WTC11 (cell line): Measurements from ENCODE around the gene MAST4. TPM values are rescaled to one million over a fixed set of nuclear protein-coding genes. Genes with fewer than 3 reads are reported as not detected.

Source experiments
- ATAC-seq: fragments of 200-7000 bp; cut with Tn5 transposase; 2 replicates; pipeline ENCODE4 v1.10.0; 2021; ENCODE audit warnings: mild to moderate bottlenecking, moderate library complexity
- CTCF ChIA-PET: fragments of 300-600 bp; sonication (Branson Sonifier 250); formaldehyde crosslinking; loops from one replicate; lab custom pipeline; 2021; ENCODE audit warnings: antibody characterized with exemption; lab: Charles Lee
- POLR2A ChIA-PET: fragments of 350-600 bp; sonication (Branson Sonifier 250); formaldehyde crosslinking; loops from one replicate; lab custom pipeline; 2021; ENCODE audit warnings: antibody characterized with exemption; lab: Charles Lee
- DNase-seq: peaks from one replicate; pipeline ENCODE4 v3.0.0; 2021; ENCODE audit warnings: low spot score
- H3K27ac Mint-ChIP-seq: 2 replicates; pipeline ENCODE4 v1.8.0; 2021; ENCODE audit warnings: mixed read lengths
- H3K27me3 Mint-ChIP-seq: 2 replicates; pipeline ENCODE4 v1.8.0; 2021; ENCODE audit warnings: low read depth, mild to moderate bottlenecking, moderate library complexity, mixed read lengths
- H3K36me3 Mint-ChIP-seq: 2 replicates; pipeline ENCODE4 v1.8.0; 2021; ENCODE audit warnings: mixed read lengths
- H3K4me1 Mint-ChIP-seq: 2 replicates; pipeline ENCODE4 v1.8.0; 2022; ENCODE audit warnings: mixed read lengths
- H3K4me3 Mint-ChIP-seq: 2 replicates; pipeline ENCODE4 v1.8.0; 2021; ENCODE audit warnings: mild to moderate bottlenecking, moderate library complexity, mixed read lengths
- H3K9me3 Mint-ChIP-seq: 2 replicates; pipeline ENCODE4 v1.8.0; 2021; ENCODE audit warnings: mixed read lengths
- ATF1 ChIP-seq: sonication (generic); formaldehyde crosslinking; IDR thresholded peaks from 2 replicates; pipeline ENCODE4 v1.8.1; 2023; ENCODE audit warnings: mild to moderate bottlenecking, moderate library complexity, missing genetic modification reagents
- CREB1 ChIP-seq: sonication (generic); formaldehyde crosslinking; IDR thresholded peaks from 2 replicates; pipeline ENCODE4 v1.8.0; 2023; ENCODE audit warnings: mild to moderate bottlenecking, missing genetic modification reagents
- ELF4 ChIP-seq: sonication (generic); formaldehyde crosslinking; IDR thresholded peaks from 2 replicates; pipeline ENCODE4 v1.8.1; 2022; ENCODE audit warnings: low read depth, mild to moderate bottlenecking, moderate library complexity, missing genetic modification reagents
- ESRRA ChIP-seq: sonication (generic); formaldehyde crosslinking; IDR thresholded peaks from 2 replicates; pipeline ENCODE4 v1.8.1; 2022; ENCODE audit warnings: mild to moderate bottlenecking, missing genetic modification reagents, borderline replicate concordance
- GRHL2 ChIP-seq: fragments of 250-450 bp; sonication (Bioruptor Pico); IDR thresholded peaks from 2 replicates; pipeline ENCODE4 v1.8.0; 2022; ENCODE audit warnings: mild to moderate bottlenecking, moderate library complexity; ENCODE audit not compliant: insufficient replicate concordance, severe bottlenecking
- JAZF1 ChIP-seq: fragments of 250-450 bp; sonication (Bioruptor Pico); IDR thresholded peaks from 2 replicates; pipeline ENCODE4 v1.9.0; 2021; ENCODE audit warnings: moderate library complexity, mild to moderate bottlenecking, inconsistent platforms
- NFE2L1 ChIP-seq: sonication (generic); formaldehyde crosslinking; IDR thresholded peaks from 2 replicates; pipeline ENCODE4 v1.8.1; 2023; ENCODE audit warnings: missing genetic modification reagents
- NR3C1 ChIP-seq: sonication (generic); formaldehyde crosslinking; conservative IDR thresholded peaks from 2 replicates; pipeline ENCODE4 v1.8.1; 2023; ENCODE audit warnings: low read depth, mild to moderate bottlenecking, missing genetic modification reagents
- PRRX2 ChIP-seq: fragments of 250-450 bp; sonication (Bioruptor Pico); IDR thresholded peaks from 2 replicates; pipeline ENCODE4 v1.8.0; 2021; ENCODE audit warnings: mild to moderate bottlenecking
- STAT6 ChIP-seq: sonication (generic); formaldehyde crosslinking; conservative IDR thresholded peaks from 2 replicates; pipeline ENCODE4 v1.8.1; 2023; ENCODE audit warnings: mild to moderate bottlenecking, low read depth, missing genetic modification reagents, moderate library complexity
- ZNF232 ChIP-seq: sonication (generic); formaldehyde crosslinking; IDR thresholded peaks from 2 replicates; pipeline ENCODE4 v1.8.0; 2022; ENCODE audit warnings: mild to moderate bottlenecking, missing genetic modification reagents
- ZNF416 ChIP-seq: fragments of 250-450 bp; sonication (Bioruptor Pico); IDR thresholded peaks from 2 replicates; pipeline ENCODE4 v1.9.0; 2021; ENCODE audit warnings: mild to moderate bottlenecking, inconsistent platforms
- ZNF423 ChIP-seq: fragments of 250-450 bp; sonication (Bioruptor Pico); IDR thresholded peaks from 2 replicates; pipeline ENCODE4 v2.1.2; 2022; ENCODE audit warnings: mild to moderate bottlenecking, moderate library complexity
- total RNA-seq: library from RNA; stranded (reverse); gene quantifications from 3 replicates; pipeline ENCODE4 v1.2.3, GENCODE V29; 2021
- TF ChIP-seq, protein P1 (sequence below): sonication (generic); formaldehyde crosslinking; IDR thresholded peaks from 2 replicates; pipeline ENCODE4 v1.8.1; 2023; ENCODE audit warnings: mild to moderate bottlenecking, missing genetic modification reagents, moderate library complexity
- TF ChIP-seq, protein P2 (sequence below): sonication (generic); formaldehyde crosslinking; IDR thresholded peaks from 2 replicates; pipeline ENCODE4 v1.8.1; 2022; ENCODE audit warnings: mild to moderate bottlenecking, moderate library complexity, missing genetic modification reagents
- TF ChIP-seq, protein P3 (sequence below): sonication (generic); formaldehyde crosslinking; IDR thresholded peaks from 2 replicates; pipeline ENCODE4 v1.8.0; 2022; ENCODE audit warnings: mild to moderate bottlenecking, missing genetic modification reagents
- TF ChIP-seq, protein P4 (sequence below): sonication (generic); formaldehyde crosslinking; IDR thresholded peaks from 2 replicates; pipeline ENCODE4 v1.8.0; 2022; ENCODE audit warnings: mild to moderate bottlenecking, missing genetic modification reagents

MAST4 gene
- total RNA-seq, 1 experiment from 2014 or later, result 8.0 TPM

GRCh38 chr5:66828548-66829357, 232.6 kb downstream of the MAST4 start:
- peak; percentile 91 for ATAC-seq
- TF ChIP-seq, protein P1, sequence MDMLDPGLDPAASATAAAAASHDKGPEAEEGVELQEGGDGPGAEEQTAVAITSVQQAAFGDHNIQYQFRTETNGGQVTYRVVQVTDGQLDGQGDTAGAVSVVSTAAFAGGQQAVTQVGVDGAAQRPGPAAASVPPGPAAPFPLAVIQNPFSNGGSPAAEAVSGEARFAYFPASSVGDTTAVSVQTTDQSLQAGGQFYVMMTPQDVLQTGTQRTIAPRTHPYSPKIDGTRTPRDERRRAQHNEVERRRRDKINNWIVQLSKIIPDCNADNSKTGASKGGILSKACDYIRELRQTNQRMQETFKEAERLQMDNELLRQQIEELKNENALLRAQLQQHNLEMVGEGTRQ (CRISPR knock-in tag), result peak; percentile 57
- TF ChIP-seq, protein P2, sequence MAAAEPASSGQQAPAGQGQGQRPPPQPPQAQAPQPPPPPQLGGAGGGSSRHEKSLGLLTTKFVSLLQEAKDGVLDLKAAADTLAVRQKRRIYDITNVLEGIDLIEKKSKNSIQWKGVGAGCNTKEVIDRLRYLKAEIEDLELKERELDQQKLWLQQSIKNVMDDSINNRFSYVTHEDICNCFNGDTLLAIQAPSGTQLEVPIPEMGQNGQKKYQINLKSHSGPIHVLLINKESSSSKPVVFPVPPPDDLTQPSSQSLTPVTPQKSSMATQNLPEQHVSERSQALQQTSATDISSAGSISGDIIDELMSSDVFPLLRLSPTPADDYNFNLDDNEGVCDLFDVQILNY (CRISPR knock-in tag), result no peak
- 0 out of 2 replicates have a peak, but pooled peaks have one; percentile 6 for TF ChIP-seq NFE2L1
- no peak for TF ChIP-seq ELF4 (CRISPR knock-in tag)
- TF ChIP-seq PRRX2, result no peak
- no peak for TF ChIP-seq GRHL2
- TF ChIP-seq ZNF423 (CRISPR knock-in tag), result no peak
- TF ChIP-seq, protein P3, sequence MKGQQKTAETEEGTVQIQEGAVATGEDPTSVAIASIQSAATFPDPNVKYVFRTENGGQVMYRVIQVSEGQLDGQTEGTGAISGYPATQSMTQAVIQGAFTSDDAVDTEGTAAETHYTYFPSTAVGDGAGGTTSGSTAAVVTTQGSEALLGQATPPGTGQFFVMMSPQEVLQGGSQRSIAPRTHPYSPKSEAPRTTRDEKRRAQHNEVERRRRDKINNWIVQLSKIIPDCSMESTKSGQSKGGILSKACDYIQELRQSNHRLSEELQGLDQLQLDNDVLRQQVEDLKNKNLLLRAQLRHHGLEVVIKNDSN (CRISPR knock-in tag), result peak; percentile 53
- peaks cover 4% of the 10 kb centered on the region for H3K27me3 Mint-ChIP-seq
- no peaks in the 10 kb centered on the region for H3K9me3 Mint-ChIP-seq
- ChIA-PET POLR2A (interaction anchor here (0.6 to 1.3 kb wide), 4 partner anchors 8 to 157 kb away, joined by 3 to 4 read pairs (median 3); no protein-coding TSS in a partner anchor), CTCF (interaction anchor here (0.5 to 2.0 kb wide), 8 partner anchors 9 to 523 kb away, joined by 3 to 26 read pairs (median 4); no protein-coding TSS in a partner anchor)
- H3K27ac Mint-ChIP-seq, result peak overlapping the region; percentile 58
- H3K36me3 Mint-ChIP-seq, result no peaks in the 10 kb centered on the region
- peaks cover 52% of the 10 kb centered on the region for H3K4me1 Mint-ChIP-seq
- peak; percentile 45 for DNase-seq
- peak overlapping the region; percentile 64 for H3K4me3 Mint-ChIP-seq

GRCh38 chr5:66829358-66829674, 233.1 kb downstream of the MAST4 start:
- Mint-ChIP-seq H3K9me3 (no peaks in the 10 kb centered on the region), H3K27ac (peak overlapping the region; percentile 3; the same call in 1 of the 2 replicates), H3K4me3 (peak overlapping the region; percentile 64), H3K4me1 (peaks cover 51% of the 10 kb centered on the region), H3K36me3 (no peaks in the 10 kb centered on the region), H3K27me3 (peaks cover 4% of the 10 kb centered on the region)
- ChIA-PET POLR2A (interaction anchor here (1.0 kb wide), 1 partner anchor 157 kb away, joined by 3 read pairs; no protein-coding TSS in a partner anchor), CTCF (interaction anchor here (1.3 to 2.0 kb wide), 2 partner anchors 10 to 12 kb away, joined by 3 to 6 read pairs; no protein-coding TSS in a partner anchor)
- TF ChIP-seq CREB1 (CRISPR knock-in tag), result no peak
- TF ChIP-seq, protein P4, sequence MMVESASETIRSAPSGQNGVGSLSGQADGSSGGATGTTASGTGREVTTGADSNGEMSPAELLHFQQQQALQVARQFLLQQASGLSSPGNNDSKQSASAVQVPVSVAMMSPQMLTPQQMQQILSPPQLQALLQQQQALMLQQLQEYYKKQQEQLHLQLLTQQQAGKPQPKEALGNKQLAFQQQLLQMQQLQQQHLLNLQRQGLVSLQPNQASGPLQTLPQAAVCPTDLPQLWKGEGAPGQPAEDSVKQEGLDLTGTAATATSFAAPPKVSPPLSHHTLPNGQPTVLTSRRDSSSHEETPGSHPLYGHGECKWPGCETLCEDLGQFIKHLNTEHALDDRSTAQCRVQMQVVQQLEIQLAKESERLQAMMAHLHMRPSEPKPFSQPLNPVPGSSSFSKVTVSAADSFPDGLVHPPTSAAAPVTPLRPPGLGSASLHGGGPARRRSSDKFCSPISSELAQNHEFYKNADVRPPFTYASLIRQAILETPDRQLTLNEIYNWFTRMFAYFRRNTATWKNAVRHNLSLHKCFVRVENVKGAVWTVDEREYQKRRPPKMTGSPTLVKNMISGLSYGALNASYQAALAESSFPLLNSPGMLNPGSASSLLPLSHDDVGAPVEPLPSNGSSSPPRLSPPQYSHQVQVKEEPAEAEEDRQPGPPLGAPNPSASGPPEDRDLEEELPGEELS (CRISPR knock-in tag), result no peak
- TF ChIP-seq ZNF232, result no peak
- no peak for TF ChIP-seq NR3C1 (CRISPR knock-in tag)
- no peak for TF ChIP-seq ESRRA (CRISPR knock-in tag)
- no peak for TF ChIP-seq ZNF416 (CRISPR knock-in tag)
- TF ChIP-seq JAZF1 (CRISPR knock-in tag), result no peak
- no peak for TF ChIP-seq ATF1 (CRISPR knock-in tag)
- no peak for TF ChIP-seq STAT6
- no peak for TF ChIP-seq NFE2L1
- TF ChIP-seq, all 79 proteins: peak for 0
- DNase-seq (no peak), ATAC-seq (no peak)
